ENCODE data around the gene ARL4D.

The ARL4D gene

DNA sequence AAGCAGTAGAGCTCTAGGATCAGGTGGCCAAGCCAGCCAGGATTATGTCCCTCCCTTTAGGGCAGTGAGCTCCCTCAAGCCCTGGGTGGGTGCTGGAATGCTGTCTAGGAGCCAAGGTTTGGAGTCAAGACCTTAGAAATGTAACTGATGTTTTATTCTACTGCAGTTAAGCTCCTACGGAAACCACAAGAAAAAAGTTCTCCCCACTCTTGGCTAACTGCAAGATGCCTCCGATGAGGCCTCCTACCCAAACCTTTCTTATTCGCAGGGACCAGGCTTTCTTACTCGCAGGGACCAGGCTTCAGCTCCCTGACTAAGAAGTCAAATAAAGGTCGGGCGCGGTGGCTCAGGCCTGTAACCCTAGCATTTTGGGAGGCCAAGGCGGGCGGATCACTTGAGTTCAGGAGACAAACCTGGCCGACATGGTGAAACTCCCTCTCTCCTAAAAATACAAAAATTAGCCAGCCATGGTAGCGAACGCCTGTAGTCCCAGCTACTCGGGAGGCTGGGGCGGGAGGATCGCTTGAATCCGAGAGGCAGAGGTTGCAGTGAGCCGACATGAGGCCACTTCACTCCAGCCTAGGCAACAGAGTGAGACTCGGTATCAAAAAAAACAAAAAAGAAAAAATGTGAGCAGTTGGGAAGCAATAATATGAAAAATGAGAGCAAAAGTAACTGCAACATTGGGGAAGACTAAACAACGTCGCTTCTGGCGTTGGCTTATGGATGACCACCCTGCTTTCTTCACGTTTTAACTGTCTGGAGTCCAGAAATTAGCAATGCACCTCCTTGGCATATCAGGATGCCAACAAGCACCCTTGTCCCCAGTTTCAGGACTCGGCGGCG is 31.7 kb upstream of the ARL4D start:
- H3K4me1 ChIP-seq (ENCODE audit: control insufficient read depth in 1 of 2, insufficient read depth in 2 of 2, low read length in 2 of 2): peaks cover 4 to 12% of the 10 kb centered on the region in 2 experiments

DNA sequence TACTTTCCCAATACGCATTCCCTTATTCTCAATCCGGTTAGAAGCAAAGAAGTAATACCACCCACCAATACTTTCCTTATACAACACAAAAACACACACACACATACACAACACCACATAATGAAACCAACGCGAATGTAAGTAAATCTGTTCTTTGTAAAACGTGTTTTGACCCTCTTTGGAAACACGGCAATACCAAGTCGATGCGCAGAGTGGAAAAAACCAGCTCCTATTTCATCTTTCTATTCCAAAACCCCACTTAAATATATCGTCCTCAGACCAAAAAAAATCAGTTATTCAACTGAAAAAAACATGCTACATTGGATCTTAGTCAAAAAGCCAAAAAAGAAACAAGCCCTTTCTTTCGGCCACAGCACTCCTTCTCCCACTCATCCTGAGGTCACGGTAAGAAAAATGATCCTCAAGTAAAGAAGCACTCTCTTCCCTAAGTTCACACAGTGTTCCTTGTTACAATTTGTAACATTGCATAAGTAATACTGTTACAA is 31.0 kb upstream of the ARL4D start:
- Histone ChIP-seq H3K27ac (ENCODE audit: low read depth, low read length) (peak overlapping the region; percentile 98), H3K4me2 (ENCODE audit: low read length) (peak overlapping the region; percentile 84), H2BK12ac (ENCODE audit: low read length) (no peak overlapping the region), H2BK120ac (ENCODE audit: insufficient read depth, low read length, poor library complexity) (no peak overlapping the region), H3K23ac (ENCODE audit: low read length) (no peak overlapping the region), H4K8ac (ENCODE audit: low read depth, low read length) (no peak overlapping the region), H2AFZ (ENCODE audit: insufficient read depth, low read length, poor library complexity) (no peak overlapping the region), H3K18ac (ENCODE audit: low read length) (no peak overlapping the region), H3K36me3 (ENCODE audit: control insufficient read depth in 1 of 2, insufficient read depth in 2 of 2, low read length in 2 of 2) (no peaks in the 10 kb centered on the region), H3K4me1 (ENCODE audit: control insufficient read depth in 1 of 2, insufficient read depth in 2 of 2, low read length in 2 of 2) (peaks cover 8 to 13% of the 10 kb centered on the region in 2 experiments), H3K4me3 (ENCODE audit: low read depth, low read length) (no peak overlapping the region), H4K91ac (ENCODE audit: low read depth, low read length) (no peak overlapping the region), H3K79me2 (ENCODE audit: control insufficient read depth, insufficient read depth, low read length, poor library complexity) (peaks cover 4% of the 10 kb centered on the region), H3K14ac (ENCODE audit: low read length) (no peak overlapping the region), H2AK5ac (ENCODE audit: low read length) (no peak overlapping the region), H3K9me3 (ENCODE audit: insufficient read depth, low read depth, low read length) (peaks cover 2% of the 10 kb centered on the region), H3K4ac (ENCODE audit: low read depth, low read length) (no peak overlapping the region), H3K27me3 (ENCODE audit: insufficient read depth, low read length) (no peaks in the 10 kb centered on the region), H3K79me1 (ENCODE audit: low read length) (peaks cover 11% of the 10 kb centered on the region), H3K9ac (ENCODE audit: low read length) (no peak overlapping the region), H4K12ac (ENCODE audit: low read depth, low read length) (no peak overlapping the region), H2BK5ac (ENCODE audit: low read depth, low read length, poor library complexity) (peak overlapping the region; percentile 93)
- peak; percentile 72 to 94 for DNase-seq
- whole genome bisulfite sequencing (ENCODE audit: extremely low coverage, insufficient coverage, insufficient read length): 100% methylated on average over 3 of the region's 11 CpGs

More for the DNA sequence above, 31.7 kb upstream of the ARL4D start:
- H3K4me2 ChIP-seq (ENCODE audit: low read length): no peak overlapping the region
- no peak overlapping the region for H2AFZ ChIP-seq (ENCODE audit: insufficient read depth, low read length, poor library complexity)
- H2BK120ac ChIP-seq (ENCODE audit: insufficient read depth, low read length, poor library complexity): no peak overlapping the region
- no CpG with 5 or more reads among the region's 25 CpGs for WGBS (ENCODE audit: extremely low coverage, insufficient coverage, insufficient read length)
- H4K91ac ChIP-seq (ENCODE audit: low read depth, low read length): peak overlapping the region; percentile 8
- H3K4ac ChIP-seq (ENCODE audit: low read depth, low read length): no peak overlapping the region
- peaks cover 14% of the 10 kb centered on the region for H3K79me1 ChIP-seq (ENCODE audit: low read length)
- no peak overlapping the region for H2AK5ac ChIP-seq (ENCODE audit: low read length)
- no peak overlapping the region for H3K4me3 ChIP-seq (ENCODE audit: low read depth, low read length)
- no peak overlapping the region for H4K12ac ChIP-seq (ENCODE audit: low read depth, low read length)
- no peak overlapping the region for H2BK5ac ChIP-seq (ENCODE audit: low read depth, low read length, poor library complexity)
- H2BK12ac ChIP-seq (ENCODE audit: low read length): no peak overlapping the region
- no peaks in the 10 kb centered on the region for H3K36me3 ChIP-seq (ENCODE audit: control insufficient read depth in 1 of 2, insufficient read depth in 2 of 2, low read length in 2 of 2)
- peak overlapping the region; percentile 10 for H3K27ac ChIP-seq (ENCODE audit: low read depth, low read length)
- no peak overlapping the region for H4K8ac ChIP-seq (ENCODE audit: low read depth, low read length)
- no peak overlapping the region for H3K9ac ChIP-seq (ENCODE audit: low read length)
- H3K14ac ChIP-seq (ENCODE audit: low read length): no peak overlapping the region
- no peak overlapping the region for H3K18ac ChIP-seq (ENCODE audit: low read length)
- H3K23ac ChIP-seq (ENCODE audit: low read length): no peak overlapping the region
- no peaks in the 10 kb centered on the region for H3K27me3 ChIP-seq (ENCODE audit: insufficient read depth, low read length)
- H3K9me3 ChIP-seq (ENCODE audit: insufficient read depth, low read depth, low read length): peaks cover 2% of the 10 kb centered on the region
- peaks cover 4% of the 10 kb centered on the region for H3K79me2 ChIP-seq (ENCODE audit: control insufficient read depth, insufficient read depth, low read length, poor library complexity)
- no peak for DNase-seq

DNA sequence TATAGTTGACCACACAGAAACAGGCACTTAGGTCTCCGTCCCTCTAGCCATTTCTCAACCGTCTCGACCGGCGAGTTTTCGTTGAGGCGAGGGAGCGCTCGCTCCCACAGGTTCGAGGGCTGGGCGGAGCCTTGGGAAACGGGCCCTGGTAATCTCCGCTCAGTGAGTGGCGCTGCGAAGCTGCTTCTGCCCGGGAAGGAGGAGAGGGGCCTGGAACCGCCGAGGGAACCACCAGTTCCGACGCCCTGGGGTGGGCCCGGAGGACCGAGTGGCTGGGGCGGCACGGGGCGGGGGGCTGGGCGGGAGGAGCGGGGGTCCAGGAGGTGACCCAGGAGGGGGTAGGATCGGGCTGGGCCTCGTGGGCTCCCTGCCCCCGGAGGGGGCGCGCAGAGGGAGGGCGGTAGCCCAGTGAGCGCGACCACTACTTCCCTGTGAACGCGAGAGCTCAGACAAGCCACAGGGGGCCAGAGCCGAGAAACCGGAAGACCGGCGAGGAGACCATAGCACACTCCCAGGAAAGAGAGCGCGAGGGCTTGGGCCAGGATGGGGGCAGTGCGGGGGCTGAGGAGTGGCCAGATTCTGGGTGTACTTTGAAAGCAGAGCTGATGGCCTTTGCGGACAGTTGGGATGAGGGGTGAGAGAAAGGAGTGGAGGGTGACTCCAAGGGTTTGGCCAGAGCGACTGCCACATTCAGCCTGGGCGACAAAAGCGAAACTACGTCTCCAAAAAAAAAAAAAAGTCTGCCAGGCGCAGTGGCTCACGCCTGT is 29.9 kb upstream of the ARL4D start:
- peak; percentile 83 to 89 for DNase-seq
- Histone ChIP-seq H3K4me1 (ENCODE audit: control insufficient read depth in 1 of 2, insufficient read depth in 2 of 2, low read length in 2 of 2) (peaks cover 8 to 13% of the 10 kb centered on the region in 2 experiments), H2BK5ac (ENCODE audit: low read depth, low read length, poor library complexity) (peak overlapping the region; percentile 93), H3K27me3 (ENCODE audit: insufficient read depth, low read length) (no peaks in the 10 kb centered on the region), H3K4me2 (ENCODE audit: low read length) (peak overlapping the region; percentile 84), H3K36me3 (ENCODE audit: control insufficient read depth in 1 of 2, insufficient read depth in 2 of 2, low read length in 2 of 2) (no peaks in the 10 kb centered on the region), H3K79me2 (ENCODE audit: control insufficient read depth, insufficient read depth, low read length, poor library complexity) (peaks cover 4% of the 10 kb centered on the region), H2AFZ (ENCODE audit: insufficient read depth, low read length, poor library complexity) (peak overlapping the region; percentile 86), H4K8ac (ENCODE audit: low read depth, low read length) (peak overlapping the region; percentile 99), H2BK120ac (ENCODE audit: insufficient read depth, low read length, poor library complexity) (peak overlapping the region; percentile 94), H3K18ac (ENCODE audit: low read length) (peak overlapping the region; percentile 88), H4K91ac (ENCODE audit: low read depth, low read length) (peak overlapping the region; percentile 89), H4K12ac (ENCODE audit: low read depth, low read length) (peak overlapping the region; percentile 92), H3K27ac (ENCODE audit: low read depth, low read length) (peak overlapping the region; percentile 98), H3K79me1 (ENCODE audit: low read length) (peaks cover 11% of the 10 kb centered on the region), H3K4ac (ENCODE audit: low read depth, low read length) (peak overlapping the region; percentile 57), H3K14ac (ENCODE audit: low read length) (peak overlapping the region; percentile 88), H3K4me3 (ENCODE audit: low read depth, low read length) (peak overlapping the region; percentile 50), H2AK5ac (ENCODE audit: low read length) (peak overlapping the region; percentile 39), H2BK12ac (ENCODE audit: low read length) (no peak overlapping the region), H3K23ac (ENCODE audit: low read length) (no peak overlapping the region), H3K9ac (ENCODE audit: low read length) (peak overlapping the region; percentile 63), H3K9me3 (ENCODE audit: insufficient read depth, low read depth, low read length) (peaks cover 2% of the 10 kb centered on the region)
- no CpG with 5 or more reads among the region's 51 CpGs for WGBS (ENCODE audit: extremely low coverage, insufficient coverage, insufficient read length)

DNA sequence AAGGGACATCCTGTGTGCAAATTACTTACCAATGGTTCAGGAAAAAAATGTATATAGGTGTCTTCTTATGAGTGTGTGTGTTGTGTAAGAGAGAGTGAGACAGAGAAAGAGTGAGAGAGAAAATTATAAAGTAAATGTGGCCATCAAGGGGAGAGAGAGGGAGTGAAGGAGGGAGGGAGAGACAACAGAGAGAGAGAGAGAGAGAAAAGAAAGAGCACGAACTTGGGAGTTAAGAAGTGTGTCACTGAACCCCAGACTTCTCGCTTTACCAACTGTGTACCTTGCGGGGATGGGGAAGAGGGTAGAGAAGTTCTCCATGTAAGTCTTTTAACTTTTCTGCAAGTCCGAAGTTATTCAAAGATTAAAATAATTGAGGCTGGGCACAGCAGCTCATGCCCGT is 28.8 kb upstream of the ARL4D start:
- Histone ChIP-seq H3K9ac (ENCODE audit: low read length) (no peak overlapping the region), H4K8ac (ENCODE audit: low read depth, low read length) (no peak overlapping the region), H3K9me3 (ENCODE audit: insufficient read depth, low read depth, low read length) (peaks cover 2% of the 10 kb centered on the region), H4K91ac (ENCODE audit: low read depth, low read length) (no peak overlapping the region), H4K12ac (ENCODE audit: low read depth, low read length) (no peak overlapping the region), H2BK5ac (ENCODE audit: low read depth, low read length, poor library complexity) (no peak overlapping the region), H2BK120ac (ENCODE audit: insufficient read depth, low read length, poor library complexity) (no peak overlapping the region), H3K4ac (ENCODE audit: low read depth, low read length) (no peak overlapping the region), H3K27ac (ENCODE audit: low read depth, low read length) (no peak overlapping the region), H2AK5ac (ENCODE audit: low read length) (no peak overlapping the region), H2BK12ac (ENCODE audit: low read length) (no peak overlapping the region), H3K14ac (ENCODE audit: low read length) (no peak overlapping the region), H3K4me1 (ENCODE audit: control insufficient read depth in 1 of 2, insufficient read depth in 2 of 2, low read length in 2 of 2) (peaks cover 8 to 13% of the 10 kb centered on the region in 2 experiments), H2AFZ (ENCODE audit: insufficient read depth, low read length, poor library complexity) (no peak overlapping the region), H3K23ac (ENCODE audit: low read length) (no peak overlapping the region), H3K18ac (ENCODE audit: low read length) (no peak overlapping the region), H3K4me3 (ENCODE audit: low read depth, low read length) (no peak overlapping the region), H3K27me3 (ENCODE audit: insufficient read depth, low read length) (no peaks in the 10 kb centered on the region), H3K79me2 (ENCODE audit: control insufficient read depth, insufficient read depth, low read length, poor library complexity) (peaks cover 4% of the 10 kb centered on the region), H3K4me2 (ENCODE audit: low read length) (no peak overlapping the region), H3K36me3 (ENCODE audit: control insufficient read depth in 1 of 2, insufficient read depth in 2 of 2, low read length in 2 of 2) (no peaks in the 10 kb centered on the region), H3K79me1 (ENCODE audit: low read length) (peaks cover 11% of the 10 kb centered on the region)
- DNase-seq: no peak
- no CpG with 5 or more reads among the region's 5 CpGs for WGBS (ENCODE audit: extremely low coverage, insufficient coverage, insufficient read length)
